ENCODE measurements around the gene CYP46A1.

GRCh38 chr14:99763527-99764221, 79.6 kb downstream of the CYP46A1 start:
- TF ChIP-seq CTCF (IDR thresholded peaks at IDR 0.05; ENCODE audit: insufficient read depth, low read length, poor library complexity, severe bottlenecking): no peak
- no peak for TF ChIP-seq EZH2phosphoT487 (conservative IDR thresholded peaks at IDR 0.05; ENCODE audit: low read length)

Measured in SU-DHL-6 (cell line).